HT1080 (cell line): ENCODE data around the gene SFXN3. TPM values are rescaled to one million over a fixed set of nuclear protein-coding genes. Genes with fewer than 3 reads are reported as not detected.

ENCODE experiments used
- DNase-seq: peaks from one replicate; pipeline ENCODE4 v3.0.0-alpha.2; 2015; ENCODE audit warnings: low read depth
- total RNA-seq: library from RNA; depleted of rRNA; stranded (reverse); fragments of >200 nt; shearing (Covaris generic); gene quantifications from 2 replicates; pipeline ENCODE4 v1.2.3, GENCODE V29; 2014; rRNA removed

SFXN3 gene
- total RNA-seq, 1 experiment from 2014 or later, result 76.3 TPM

DNA sequence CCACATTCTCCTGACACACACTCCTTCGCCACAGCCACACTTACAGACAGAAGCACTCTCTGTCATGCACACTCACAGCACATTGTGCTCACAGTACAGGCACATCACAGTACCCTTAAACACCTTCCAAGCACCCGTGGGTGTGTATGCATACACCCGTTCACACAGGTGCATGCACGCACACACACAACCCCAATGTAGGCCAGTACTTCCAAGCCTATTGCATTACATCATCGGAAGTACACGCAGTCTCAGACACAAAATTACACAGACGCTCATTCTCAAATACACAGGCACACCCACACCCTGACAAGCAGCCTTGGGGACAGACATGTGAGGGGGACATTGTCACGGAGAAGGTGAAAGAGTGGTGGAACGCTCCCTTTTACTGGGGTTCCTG is 41.9 kb downstream of the SFXN3 start:
- no peak for DNase-seq

DNA sequence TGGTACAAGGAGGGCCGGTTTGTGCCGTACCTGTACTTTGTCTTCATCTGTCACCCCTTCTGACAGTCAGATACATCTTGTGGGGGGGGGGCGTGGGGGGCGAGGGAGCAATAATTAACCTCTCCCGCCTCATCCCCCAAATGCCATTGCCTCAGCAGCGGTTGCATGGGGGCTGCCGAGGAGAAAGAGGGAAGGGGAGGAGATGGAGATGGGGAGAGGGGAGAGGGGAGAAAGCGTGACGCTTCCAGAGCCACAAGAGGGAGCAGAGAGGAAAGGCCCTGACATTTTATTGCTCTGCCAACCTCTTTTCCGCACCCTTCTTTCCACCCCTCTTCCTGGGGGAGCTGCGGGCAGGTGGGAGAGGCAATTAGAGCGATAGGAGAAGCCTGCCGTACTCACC is 42.6 kb downstream of the SFXN3 start:
- DNase-seq, result no peak

DNA sequence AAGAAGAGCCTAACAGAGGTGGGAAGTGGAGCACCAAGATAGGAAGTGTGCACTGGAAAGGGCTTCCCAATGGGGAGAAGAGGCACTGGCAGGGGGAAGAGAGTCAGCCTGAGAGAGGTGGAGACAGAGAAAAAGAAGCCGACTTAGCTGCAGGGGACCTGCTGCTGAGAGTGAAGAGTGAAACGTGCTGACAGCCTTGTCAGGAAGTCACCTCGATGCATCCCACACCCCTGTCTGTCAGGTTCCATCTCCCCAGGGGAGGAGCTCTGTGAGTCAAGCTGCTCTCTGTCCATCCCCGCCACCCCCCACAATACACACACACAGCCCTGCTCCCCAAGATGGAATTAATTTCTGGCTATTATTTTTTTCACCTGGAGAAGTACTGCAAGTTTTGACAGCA is 44.7 kb downstream of the SFXN3 start:
- no peak for DNase-seq

DNA sequence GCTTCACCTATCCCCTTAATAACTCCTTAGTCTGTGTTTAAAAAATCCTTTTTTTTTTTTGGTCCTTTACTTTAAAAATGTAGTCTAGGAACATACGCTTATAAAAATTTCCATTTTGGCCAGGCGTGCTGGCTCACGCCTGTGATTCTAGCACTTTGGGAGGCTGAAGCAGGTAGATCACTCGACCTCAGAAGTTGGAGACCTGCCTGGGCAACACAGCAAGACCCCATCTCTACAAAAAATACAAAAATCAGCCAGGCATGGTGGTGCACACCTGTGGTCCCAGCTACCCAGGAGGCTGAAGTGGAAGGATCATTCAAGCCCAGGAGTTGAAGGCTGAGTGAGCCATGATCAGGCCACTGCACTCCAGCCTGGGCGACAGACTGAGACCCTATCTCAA is 45.6 kb downstream of the SFXN3 start:
- DNase-seq, result no peak

GRCh38 chr10:101079874-101080273 is 48.8 kb downstream of the SFXN3 start:
- DNase-seq, result no peak

DNA sequence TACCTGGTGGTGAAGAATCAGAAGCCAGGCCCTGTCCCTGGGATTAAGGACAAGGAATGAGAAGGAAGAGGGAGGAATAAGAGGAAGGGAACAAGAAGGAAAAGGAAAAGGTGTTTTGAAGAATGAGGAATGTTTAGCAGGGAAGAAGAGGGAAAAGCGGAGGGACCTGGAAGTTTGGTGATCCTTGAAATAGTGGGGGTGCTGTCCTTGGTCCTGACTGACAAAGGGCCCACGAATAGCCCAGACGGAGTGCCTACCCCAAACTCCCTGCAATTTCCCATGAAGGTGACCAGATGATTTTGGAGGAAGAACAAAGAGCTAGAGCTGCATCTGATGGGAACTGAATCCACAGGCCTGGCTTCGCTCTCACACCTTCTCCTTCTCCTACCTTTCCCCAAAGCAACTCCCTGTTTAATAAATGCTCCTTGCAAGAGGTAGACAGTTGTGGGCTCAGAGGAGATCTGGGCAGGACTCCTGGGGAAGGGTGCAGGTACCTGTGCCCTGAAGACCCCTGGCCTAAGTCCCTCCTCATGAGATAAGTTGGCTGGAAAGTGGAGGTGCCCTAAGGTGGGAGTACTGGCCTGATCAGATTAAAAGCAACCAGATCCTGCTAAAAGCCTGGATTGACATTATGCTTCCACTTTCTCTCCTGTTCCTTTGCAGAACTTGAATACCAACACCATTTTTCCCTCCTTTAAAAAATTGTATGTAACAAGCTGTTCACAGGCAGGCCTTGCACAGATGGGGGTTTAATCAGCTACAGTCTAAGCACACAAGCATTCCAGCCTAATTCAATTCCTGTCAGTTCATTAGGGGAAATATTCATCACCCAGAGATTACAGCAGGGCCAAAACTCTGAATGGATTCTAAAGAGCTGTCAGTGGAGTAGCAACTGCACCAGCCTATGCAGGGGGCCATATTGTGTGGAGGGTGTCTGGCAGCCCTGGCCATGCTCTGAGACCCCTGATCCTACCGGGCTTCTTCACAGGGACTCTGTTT is 50.2 kb downstream of the SFXN3 start:
- no peak for DNase-seq

GRCh38 chr10:101085846-101086245 is 54.8 kb downstream of the SFXN3 start:
- DNase-seq, result peak; percentile 59

- no peak for DNase-seq
Measured at GRCh38 chr10:101087376-101087775, 56.3 kb downstream of the SFXN3 start.

DNA sequence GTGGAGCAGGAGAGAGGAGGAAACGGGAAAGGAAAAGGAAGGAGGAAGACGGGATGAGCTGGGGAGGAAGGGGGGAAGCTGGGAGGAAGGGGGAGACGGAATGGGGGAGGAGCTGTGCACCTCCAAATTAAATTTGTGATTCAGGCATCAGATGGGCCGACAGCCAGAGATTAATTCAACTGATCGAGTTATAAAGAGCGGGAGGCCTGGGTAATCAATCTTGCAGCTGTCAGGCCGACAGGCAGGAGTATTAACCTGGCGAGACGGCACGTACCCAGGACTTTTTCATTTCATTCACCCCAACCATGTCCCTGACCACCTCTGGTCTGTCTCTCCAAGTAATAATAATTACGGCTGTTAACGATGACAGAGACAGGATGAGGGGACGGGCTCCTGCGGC is 56.9 kb downstream of the SFXN3 start:
- no peak for DNase-seq

GRCh38 chr10:101089520-101090299 is 58.7 kb downstream of the SFXN3 start:
- DNase-seq, result no peak

- no peak for DNase-seq
Measured at GRCh38 chr10:101090597-101090996, 59.6 kb downstream of the SFXN3 start.

Other genes starting within 250 kb of the SFXN3 start
- 15.7 and 17.4 TPM in 2 replicates for gene SLF2, start 118.3 kb upstream of the SFXN3 start, total RNA-seq
- gene SEMA4G, start 61.7 kb upstream of the SFXN3 start, total RNA-seq, result 0.53 and 2.9 TPM in 2 replicates
- 120 and 146 TPM in 2 replicates for gene MRPL43, start 43.7 kb upstream of the SFXN3 start, total RNA-seq
- gene TWNK, start 43.7 kb upstream of the SFXN3 start, total RNA-seq, result 29.8 and 35.9 TPM in 2 replicates
- gene LZTS2, start 31.4 kb upstream of the SFXN3 start, total RNA-seq, result 51.8 and 62.1 TPM in 2 replicates
- 0.80 and 1.6 TPM in 2 replicates for gene PDZD7, start 105 bp upstream of the SFXN3 start, total RNA-seq
- gene KAZALD1, start 30.8 kb downstream of the SFXN3 start, total RNA-seq, result 13.4 and 14.0 TPM in 2 replicates
- gene TLX1, start 100.1 kb downstream of the SFXN3 start, total RNA-seq, result not detected in 2 replicates
- not detected in 2 replicates for gene LBX1, start 198.2 kb downstream of the SFXN3 start, total RNA-seq